HepG2 (cell line): ENCODE measurements around the gene RAB3D. TPM values are rescaled to one million over a fixed set of nuclear protein-coding genes. Genes with fewer than 3 reads are reported as not detected.

Experiments used
- AGO1 ChIP-seq: fragments of 200-400 bp; formaldehyde crosslinking; IDR thresholded peaks from 2 replicates; pipeline ENCODE4 v1.6.1; 2017; ENCODE audit warnings: mild to moderate bottlenecking, low read depth, low read length, moderate library complexity; ENCODE audit not compliant: poor library complexity, severe bottlenecking
- FOXK2 ChIP-seq: fragments of 450-650 bp; IDR thresholded peaks from 2 replicates; pipeline ENCODE4 v1.6.1; 2016
- IKZF4 ChIP-seq: sonication (generic); formaldehyde crosslinking; IDR thresholded peaks from 2 replicates; pipeline ENCODE4 v1.5.1; 2020; ENCODE audit warnings: borderline replicate concordance, mild to moderate bottlenecking, low read depth, missing genetic modification reagents; ENCODE audit errors: not compliant biosample characterization
- MAF1 ChIP-seq: sonication (generic); formaldehyde crosslinking; IDR thresholded peaks from 2 replicates; pipeline ENCODE4 v1.5.0; 2020; ENCODE audit warnings: missing genetic modification reagents, borderline replicate concordance
- NFKB2 ChIP-seq: sonication (generic); formaldehyde crosslinking; IDR thresholded peaks from 2 replicates; pipeline ENCODE4 v1.4.0; 2020; ENCODE audit warnings: missing genetic modification reagents, borderline replicate concordance
- RXRB ChIP-seq: IDR thresholded peaks from 2 replicates; pipeline ENCODE4 v1.6.1; 2016; ENCODE audit warnings: borderline replicate concordance, missing genetic modification reagents, missing compliant biosample characterization
- THYN1 ChIP-seq: sonication (generic); formaldehyde crosslinking; IDR thresholded peaks from 2 replicates; pipeline ENCODE4 v1.8.1; 2023; ENCODE audit warnings: low read depth, mild to moderate bottlenecking, moderate library complexity, missing genetic modification reagents, borderline replicate concordance
- ZNF20 ChIP-seq: sonication (generic); formaldehyde crosslinking; IDR thresholded peaks from 2 replicates; pipeline ENCODE4 v1.4.0; 2020; ENCODE audit warnings: mild to moderate bottlenecking, moderate library complexity, missing genetic modification reagents
- ZNF747 ChIP-seq: sonication (generic); formaldehyde crosslinking; IDR thresholded peaks from 2 replicates; pipeline ENCODE4 v1.8.1; 2023; ENCODE audit warnings: missing genetic modification reagents, mild to moderate bottlenecking, borderline replicate concordance
- ZNF772 ChIP-seq: sonication (generic); formaldehyde crosslinking; IDR thresholded peaks from 2 replicates; pipeline ENCODE4 v1.5.0; 2020; ENCODE audit warnings: mild to moderate bottlenecking, missing genetic modification reagents
- ZNF773 ChIP-seq: sonication (generic); formaldehyde crosslinking; IDR thresholded peaks from 2 replicates; pipeline ENCODE4 v1.4.0; 2020; ENCODE audit warnings: missing genetic modification reagents, borderline replicate concordance
- ZNF788 ChIP-seq: sonication (generic); formaldehyde crosslinking; IDR thresholded peaks from 2 replicates; pipeline ENCODE4 v1.5.0; 2020; ENCODE audit warnings: mild to moderate bottlenecking, missing genetic modification reagents, borderline replicate concordance
- polyA plus RNA-seq, 8 experiments: library from polyadenylated mRNA; depleted of rRNA in 3 of 8; stranded (reverse) in 7 of 8; unstranded in 1 of 8; fragments of >200 nt; fragmentation: Illumina TruSeq in 4 of 8; extraction: Trizol in 4 of 8; gene quantifications; 2 replicates each; pipeline versions ENCODE4 v1.2.1 to v1.2.3, GENCODE V29; 2011 to 2016; ENCODE audit warnings: low read depth in 4 of 8, missing spikeins in 1 of 8, mixed read lengths in 1 of 8; ENCODE audit not compliant: insufficient read depth in 1 of 8
- total RNA-seq, 5 experiments: library from RNA; depleted of rRNA; stranded (reverse); fragments of >200 nt; fragmentation: Illumina TruSeq; extraction: Trizol; gene quantifications; 2 replicates each; pipeline ENCODE4 v1.2.3, GENCODE V29; 2016; ENCODE audit warnings: low read depth in 1 of 5
- TF ChIP-seq, protein P1 (sequence below): sonication (generic); formaldehyde crosslinking; IDR thresholded peaks from 2 replicates; pipeline ENCODE4 v1.4.0; 2020; ENCODE audit warnings: missing genetic modification reagents
- TF ChIP-seq, protein P2 (sequence below): sonication (generic); formaldehyde crosslinking; IDR thresholded peaks from 2 replicates; pipeline ENCODE4 v1.5.1; 2020; ENCODE audit warnings: mild to moderate bottlenecking, missing genetic modification reagents
- TF ChIP-seq, protein P3 (sequence below): IDR thresholded peaks from 2 replicates; pipeline ENCODE4 v1.6.1; 2012; ENCODE audit warnings: low read length, improper control_type of control experiment
- TF ChIP-seq, protein P4 (sequence below): sonication (generic); formaldehyde crosslinking; IDR thresholded peaks from 2 replicates; pipeline ENCODE4 v1.4.0; 2020; ENCODE audit warnings: missing genetic modification reagents
- TF ChIP-seq, protein P5 (sequence below): sonication (generic); formaldehyde crosslinking; IDR thresholded peaks from 2 replicates; pipeline ENCODE4 v1.5.0; 2020; ENCODE audit warnings: missing genetic modification reagents

The RAB3D gene
- total and polyA plus RNA-seq, 2 of the 13 experiments (the other 11 are each of a cell fraction or from before 2014, with no cell fraction given), result 2.0 to 16.1 TPM

DNA sequence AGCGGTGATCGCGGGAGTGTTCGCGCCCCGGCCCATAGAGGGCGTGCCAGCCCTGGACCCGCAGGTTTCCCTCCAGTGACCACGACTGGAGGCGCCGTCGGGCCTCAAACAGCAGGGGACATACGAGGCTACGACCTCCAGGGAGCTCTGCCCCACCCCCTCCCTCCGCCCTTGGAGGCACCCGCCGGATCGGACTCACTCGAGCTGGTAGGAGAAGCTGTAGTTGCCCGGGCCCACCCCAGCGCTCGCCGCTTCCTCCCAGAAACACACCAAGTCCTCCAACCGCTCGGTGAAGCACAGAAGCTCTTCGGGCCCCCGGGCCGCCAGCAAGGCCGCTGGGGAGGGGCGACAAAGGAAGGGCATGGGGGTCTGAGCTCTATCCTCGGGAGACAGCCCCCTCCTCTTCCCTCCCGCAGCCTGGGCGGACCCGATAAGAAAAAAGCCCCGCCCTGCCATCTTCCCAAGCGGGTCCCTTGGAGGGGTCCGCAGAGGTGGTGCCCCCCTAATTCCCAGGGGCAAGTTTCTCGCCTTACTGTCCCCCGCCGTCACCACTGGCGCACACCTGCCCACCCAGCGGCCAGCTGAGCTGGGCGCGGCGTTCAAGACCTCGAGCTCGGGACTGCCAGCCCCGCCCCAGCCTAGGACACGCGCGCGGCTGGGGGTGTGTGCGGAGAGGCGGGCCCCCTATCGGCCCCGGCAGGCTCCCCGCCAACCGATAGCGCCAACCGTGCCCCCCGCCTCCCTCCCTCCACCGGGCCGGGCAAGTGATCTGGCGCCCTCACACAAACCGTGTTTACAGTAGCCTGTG lies 43.6 kb upstream of the RAB3D start (continued):
- TF ChIP-seq, protein P1, sequence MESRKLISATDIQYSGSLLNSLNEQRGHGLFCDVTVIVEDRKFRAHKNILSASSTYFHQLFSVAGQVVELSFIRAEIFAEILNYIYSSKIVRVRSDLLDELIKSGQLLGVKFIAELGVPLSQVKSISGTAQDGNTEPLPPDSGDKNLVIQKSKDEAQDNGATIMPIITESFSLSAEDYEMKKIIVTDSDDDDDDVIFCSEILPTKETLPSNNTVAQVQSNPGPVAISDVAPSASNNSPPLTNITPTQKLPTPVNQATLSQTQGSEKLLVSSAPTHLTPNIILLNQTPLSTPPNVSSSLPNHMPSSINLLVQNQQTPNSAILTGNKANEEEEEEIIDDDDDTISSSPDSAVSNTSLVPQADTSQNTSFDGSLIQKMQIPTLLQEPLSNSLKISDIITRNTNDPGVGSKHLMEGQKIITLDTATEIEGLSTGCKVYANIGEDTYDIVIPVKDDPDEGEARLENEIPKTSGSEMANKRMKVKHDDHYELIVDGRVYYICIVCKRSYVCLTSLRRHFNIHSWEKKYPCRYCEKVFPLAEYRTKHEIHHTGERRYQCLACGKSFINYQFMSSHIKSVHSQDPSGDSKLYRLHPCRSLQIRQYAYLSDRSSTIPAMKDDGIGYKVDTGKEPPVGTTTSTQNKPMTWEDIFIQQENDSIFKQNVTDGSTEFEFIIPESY (CRISPR knock-in tag), result peak; percentile 73
- TF ChIP-seq, protein P2, sequence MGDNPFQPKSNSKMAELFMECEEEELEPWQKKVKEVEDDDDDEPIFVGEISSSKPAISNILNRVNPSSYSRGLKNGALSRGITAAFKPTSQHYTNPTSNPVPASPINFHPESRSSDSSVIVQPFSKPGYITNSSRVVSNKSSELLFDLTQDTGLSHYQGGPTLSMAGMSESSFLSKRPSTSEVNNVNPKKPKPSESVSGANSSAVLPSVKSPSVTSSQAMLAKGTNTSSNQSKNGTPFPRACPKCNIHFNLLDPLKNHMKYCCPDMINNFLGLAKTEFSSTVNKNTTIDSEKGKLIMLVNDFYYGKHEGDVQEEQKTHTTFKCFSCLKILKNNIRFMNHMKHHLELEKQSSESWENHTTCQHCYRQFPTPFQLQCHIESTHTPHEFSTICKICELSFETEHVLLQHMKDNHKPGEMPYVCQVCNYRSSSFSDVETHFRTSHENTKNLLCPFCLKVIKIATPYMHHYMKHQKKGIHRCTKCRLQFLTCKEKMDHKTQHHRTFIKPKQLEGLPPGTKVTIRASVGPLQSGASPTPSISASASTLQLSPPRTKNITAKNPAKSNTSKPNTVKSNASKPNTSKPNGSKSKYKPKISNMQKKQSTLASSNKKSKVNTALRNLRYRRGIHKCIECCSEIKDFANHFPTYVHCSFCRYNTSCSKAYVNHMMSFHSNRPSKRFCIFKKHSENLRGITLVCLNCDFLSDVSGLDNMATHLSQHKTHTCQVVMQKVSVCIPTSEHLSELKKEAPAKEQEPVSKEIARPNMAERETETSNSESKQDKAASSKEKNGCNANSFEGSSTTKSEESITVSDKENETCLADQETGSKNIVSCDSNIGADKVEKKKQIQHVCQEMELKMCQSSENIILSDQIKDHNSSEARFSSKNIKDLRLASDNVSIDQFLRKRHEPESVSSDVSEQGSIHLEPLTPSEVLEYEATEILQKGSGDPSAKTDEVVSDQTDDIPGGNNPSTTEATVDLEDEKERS (CRISPR knock-in tag), result peak; percentile 89
- TF ChIP-seq FOXK2 (no peak), ZNF788 (no peak; the same call in 1 of the 2 replicates), AGO1 (no peak), THYN1 (no peak), ZNF747 (CRISPR knock-in tag) (no peak), MAF1 (CRISPR knock-in tag) (0 out of 2 replicates have a peak, but pooled peaks have one; percentile 11), NFKB2 (CRISPR knock-in tag) (peak; percentile 90; the same call in 1 of the 2 replicates), ZNF773 (CRISPR knock-in tag) (no peak), IKZF4 (CRISPR knock-in tag) (no peak), RXRB (CRISPR knock-in tag) (peak; percentile 56; the same call in 1 of the 2 replicates), ZNF772 (CRISPR knock-in tag) (0 out of 2 replicates have a peak, but pooled peaks have one; percentile 23), ZNF20 (CRISPR knock-in tag) (no peak)
- TF ChIP-seq, protein P3, sequence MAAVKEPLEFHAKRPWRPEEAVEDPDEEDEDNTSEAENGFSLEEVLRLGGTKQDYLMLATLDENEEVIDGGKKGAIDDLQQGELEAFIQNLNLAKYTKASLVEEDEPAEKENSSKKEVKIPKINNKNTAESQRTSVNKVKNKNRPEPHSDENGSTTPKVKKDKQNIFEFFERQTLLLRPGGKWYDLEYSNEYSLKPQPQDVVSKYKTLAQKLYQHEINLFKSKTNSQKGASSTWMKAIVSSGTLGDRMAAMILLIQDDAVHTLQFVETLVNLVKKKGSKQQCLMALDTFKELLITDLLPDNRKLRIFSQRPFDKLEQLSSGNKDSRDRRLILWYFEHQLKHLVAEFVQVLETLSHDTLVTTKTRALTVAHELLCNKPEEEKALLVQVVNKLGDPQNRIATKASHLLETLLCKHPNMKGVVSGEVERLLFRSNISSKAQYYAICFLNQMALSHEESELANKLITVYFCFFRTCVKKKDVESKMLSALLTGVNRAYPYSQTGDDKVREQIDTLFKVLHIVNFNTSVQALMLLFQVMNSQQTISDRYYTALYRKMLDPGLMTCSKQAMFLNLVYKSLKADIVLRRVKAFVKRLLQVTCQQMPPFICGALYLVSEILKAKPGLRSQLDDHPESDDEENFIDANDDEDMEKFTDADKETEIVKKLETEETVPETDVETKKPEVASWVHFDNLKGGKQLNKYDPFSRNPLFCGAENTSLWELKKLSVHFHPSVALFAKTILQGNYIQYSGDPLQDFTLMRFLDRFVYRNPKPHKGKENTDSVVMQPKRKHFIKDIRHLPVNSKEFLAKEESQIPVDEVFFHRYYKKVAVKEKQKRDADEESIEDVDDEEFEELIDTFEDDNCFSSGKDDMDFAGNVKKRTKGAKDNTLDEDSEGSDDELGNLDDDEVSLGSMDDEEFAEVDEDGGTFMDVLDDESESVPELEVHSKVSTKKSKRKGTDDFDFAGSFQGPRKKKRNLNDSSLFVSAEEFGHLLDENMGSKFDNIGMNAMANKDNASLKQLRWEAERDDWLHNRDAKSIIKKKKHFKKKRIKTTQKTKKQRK, result no peak
- TF ChIP-seq, protein P4, sequence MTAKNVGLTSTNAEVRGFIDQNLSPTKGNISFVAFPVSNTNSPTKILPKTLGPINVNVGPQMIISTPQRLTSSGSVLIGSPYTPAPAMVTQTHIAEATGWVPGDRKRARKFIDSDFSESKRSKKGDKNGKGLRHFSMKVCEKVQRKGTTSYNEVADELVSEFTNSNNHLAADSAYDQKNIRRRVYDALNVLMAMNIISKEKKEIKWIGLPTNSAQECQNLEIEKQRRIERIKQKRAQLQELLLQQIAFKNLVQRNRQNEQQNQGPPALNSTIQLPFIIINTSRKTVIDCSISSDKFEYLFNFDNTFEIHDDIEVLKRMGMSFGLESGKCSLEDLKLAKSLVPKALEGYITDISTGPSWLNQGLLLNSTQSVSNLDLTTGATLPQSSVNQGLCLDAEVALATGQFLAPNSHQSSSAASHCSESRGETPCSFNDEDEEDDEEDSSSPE (CRISPR knock-in tag), result peak; percentile 63
- TF ChIP-seq, protein P5, sequence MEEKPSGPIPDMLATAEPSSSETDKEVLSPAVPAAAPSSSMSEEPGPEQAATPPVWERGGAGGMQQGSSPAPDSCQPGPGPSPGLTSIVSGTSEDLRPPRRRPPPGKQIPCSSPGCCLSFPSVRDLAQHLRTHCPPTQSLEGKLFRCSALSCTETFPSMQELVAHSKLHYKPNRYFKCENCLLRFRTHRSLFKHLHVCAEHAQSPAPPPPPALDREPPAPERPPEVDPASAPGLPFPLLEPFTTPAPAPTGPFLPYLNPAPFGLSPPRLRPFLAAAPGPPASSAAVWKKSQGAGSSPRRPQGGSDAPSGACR (CRISPR knock-in tag), result 0 out of 2 replicates have a peak, but pooled peaks have one; percentile 31
